ENCODE measurements around the gene CEACAM19.

DNA sequence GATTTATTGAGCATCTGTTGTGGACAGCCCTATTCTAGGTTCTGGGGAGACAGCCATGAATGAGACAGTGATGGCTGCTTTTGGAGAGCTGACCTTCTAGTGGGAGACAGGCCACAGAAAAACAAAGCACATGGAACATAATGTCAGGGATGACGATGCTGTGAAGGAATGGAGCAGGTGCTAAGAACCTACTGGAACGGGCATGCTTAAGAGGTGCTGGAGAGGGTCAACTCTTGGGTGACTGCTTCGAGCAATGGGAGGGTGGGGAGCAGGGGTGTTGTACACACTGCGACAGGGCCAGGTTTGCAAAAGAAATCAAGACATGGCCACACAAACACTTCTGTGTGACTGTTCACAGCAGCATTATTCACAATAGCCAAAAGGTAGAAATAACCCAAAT is 15.6 kb downstream of the CEACAM19 start:
- TF ChIP-seq, protein P1, sequence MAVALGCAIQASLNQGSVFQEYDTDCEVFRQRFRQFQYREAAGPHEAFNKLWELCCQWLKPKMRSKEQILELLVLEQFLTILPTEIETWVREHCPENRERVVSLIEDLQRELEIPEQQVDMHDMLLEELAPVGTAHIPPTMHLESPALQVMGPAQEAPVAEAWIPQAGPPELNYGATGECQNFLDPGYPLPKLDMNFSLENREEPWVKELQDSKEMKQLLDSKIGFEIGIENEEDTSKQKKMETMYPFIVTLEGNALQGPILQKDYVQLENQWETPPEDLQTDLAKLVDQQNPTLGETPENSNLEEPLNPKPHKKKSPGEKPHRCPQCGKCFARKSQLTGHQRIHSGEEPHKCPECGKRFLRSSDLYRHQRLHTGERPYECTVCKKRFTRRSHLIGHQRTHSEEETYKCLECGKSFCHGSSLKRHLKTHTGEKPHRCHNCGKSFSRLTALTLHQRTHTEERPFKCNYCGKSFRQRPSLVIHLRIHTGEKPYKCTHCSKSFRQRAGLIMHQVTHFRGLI (CRISPR knock-in tag; IDR thresholded peaks at IDR 0.05), result no peak
- TF ChIP-seq ZFP91 (CRISPR knock-in tag; IDR thresholded peaks at IDR 0.05) (no peak), ZBTB33 (CRISPR knock-in tag; IDR thresholded peaks at IDR 0.05) (no peak), GTF2F1 (IDR thresholded peaks at IDR 0.05; ENCODE audit: low read depth, low read length) (no peak), ZNF24 (IDR thresholded peaks at IDR 0.05) (no peak), ATF7 (IDR thresholded peaks at IDR 0.05) (no peak), NRF1 (conservative IDR thresholded peaks at IDR 0.05 in 1 of 2, IDR thresholded peaks at IDR 0.05 in 1 of 2) (no peak), ZNF740 (CRISPR knock-in tag; IDR thresholded peaks at IDR 0.05) (no peak), ZNF740 (tag; IDR thresholded peaks at IDR 0.05) (no peak)
- TF ChIP-seq, protein P2, sequence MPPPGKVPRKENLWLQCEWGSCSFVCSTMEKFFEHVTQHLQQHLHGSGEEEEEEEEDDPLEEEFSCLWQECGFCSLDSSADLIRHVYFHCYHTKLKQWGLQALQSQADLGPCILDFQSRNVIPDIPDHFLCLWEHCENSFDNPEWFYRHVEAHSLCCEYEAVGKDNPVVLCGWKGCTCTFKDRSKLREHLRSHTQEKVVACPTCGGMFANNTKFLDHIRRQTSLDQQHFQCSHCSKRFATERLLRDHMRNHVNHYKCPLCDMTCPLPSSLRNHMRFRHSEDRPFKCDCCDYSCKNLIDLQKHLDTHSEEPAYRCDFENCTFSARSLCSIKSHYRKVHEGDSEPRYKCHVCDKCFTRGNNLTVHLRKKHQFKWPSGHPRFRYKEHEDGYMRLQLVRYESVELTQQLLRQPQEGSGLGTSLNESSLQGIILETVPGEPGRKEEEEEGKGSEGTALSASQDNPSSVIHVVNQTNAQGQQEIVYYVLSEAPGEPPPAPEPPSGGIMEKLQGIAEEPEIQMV (tag; conservative IDR thresholded peaks at IDR 0.05; ENCODE audit: low read depth), result no peak
- TF ChIP-seq, protein P3, sequence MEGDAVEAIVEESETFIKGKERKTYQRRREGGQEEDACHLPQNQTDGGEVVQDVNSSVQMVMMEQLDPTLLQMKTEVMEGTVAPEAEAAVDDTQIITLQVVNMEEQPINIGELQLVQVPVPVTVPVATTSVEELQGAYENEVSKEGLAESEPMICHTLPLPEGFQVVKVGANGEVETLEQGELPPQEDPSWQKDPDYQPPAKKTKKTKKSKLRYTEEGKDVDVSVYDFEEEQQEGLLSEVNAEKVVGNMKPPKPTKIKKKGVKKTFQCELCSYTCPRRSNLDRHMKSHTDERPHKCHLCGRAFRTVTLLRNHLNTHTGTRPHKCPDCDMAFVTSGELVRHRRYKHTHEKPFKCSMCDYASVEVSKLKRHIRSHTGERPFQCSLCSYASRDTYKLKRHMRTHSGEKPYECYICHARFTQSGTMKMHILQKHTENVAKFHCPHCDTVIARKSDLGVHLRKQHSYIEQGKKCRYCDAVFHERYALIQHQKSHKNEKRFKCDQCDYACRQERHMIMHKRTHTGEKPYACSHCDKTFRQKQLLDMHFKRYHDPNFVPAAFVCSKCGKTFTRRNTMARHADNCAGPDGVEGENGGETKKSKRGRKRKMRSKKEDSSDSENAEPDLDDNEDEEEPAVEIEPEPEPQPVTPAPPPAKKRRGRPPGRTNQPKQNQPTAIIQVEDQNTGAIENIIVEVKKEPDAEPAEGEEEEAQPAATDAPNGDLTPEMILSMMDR (IDR thresholded peaks at IDR 0.05 in 2 of 3, conservative IDR thresholded peaks at IDR 0.05 in 1 of 3; ENCODE audit: insufficient read depth in 2 of 3, low read depth in 1 of 3, low read length in 3 of 3), result no peak
